Spleen (tissue), 11 donors: ENCODE results near the gene ZNF804A. TPM values are rescaled to one million over a fixed set of nuclear protein-coding genes. Genes with fewer than 3 reads are reported as not detected.

Source experiments
- DNase-seq: peaks from one replicate; pipeline ENCODE4 v3.0.0-alpha.2; 2020
- H3K27ac ChIP-seq, 8 donors: fragments of 200-600 bp; sonication (generic) in 7 of 8; 1 replicate in 4 of 8; 2 replicates in 4 of 8; pipeline versions ENCODE4 v1.5.0 to v1.8.0; 2016 to 2021; ENCODE audit warnings: inconsistent platforms in 4 of 8, mild to moderate bottlenecking in 4 of 8, moderate library complexity in 1 of 8
- H3K27me3 ChIP-seq, 7 donors: fragments of 200-600 bp; sonication (generic) in 6 of 7; replicated peaks in 1 of 7; 1 replicate in 4 of 7; 2 replicates in 3 of 7; pipeline versions ENCODE4 v1.5.0 to v1.8.0; 2016 to 2021; ENCODE audit warnings: inconsistent platforms in 3 of 7, mild to moderate bottlenecking in 1 of 7
- H3K36me3 ChIP-seq, 6 donors: fragments of 200-600 bp; sonication (generic) in 5 of 6; 1 replicate in 4 of 6; 2 replicates in 2 of 6; pipeline versions ENCODE4 v1.5.0 to v1.8.0; 2016 to 2021; ENCODE audit warnings: inconsistent platforms in 2 of 6
- H3K4me1 ChIP-seq, 6 donors: fragments of 200-600 bp; sonication (generic) in 5 of 6; 1 replicate in 3 of 6; 2 replicates in 3 of 6; pipeline versions ENCODE4 v1.5.0 to v1.8.0; 2016 to 2021; ENCODE audit warnings: inconsistent platforms in 3 of 6
- H3K4me3 ChIP-seq, 8 donors: fragments of 200-600 bp; sonication (generic) in 7 of 8; 1 replicate in 4 of 8; 2 replicates in 4 of 8; pipeline versions ENCODE4 v1.5.0 to v1.8.0; 2016 to 2021; ENCODE audit warnings: inconsistent platforms in 4 of 8, mild to moderate bottlenecking in 4 of 8, moderate library complexity in 2 of 8
- H3K9me3 ChIP-seq, 8 donors: fragments of 200-600 bp; sonication (generic) in 7 of 8; 1 replicate in 4 of 8; 2 replicates in 4 of 8; pipeline versions ENCODE4 v1.5.0 to v1.8.0; 2016 to 2021; ENCODE audit warnings: inconsistent platforms in 4 of 8
- CTCF ChIP-seq, 11 experiments: fragments of 200-600 bp in 7 of 11; fragments of 450-650 bp in 4 of 11; sonication (generic) in 4 of 11; IDR thresholded peaks in 8 of 11; conservative IDR thresholded peaks in 3 of 11; 1 replicate in 7 of 11; 2 replicates in 4 of 11; pipeline versions ENCODE4 v1.4.0 to v1.8.0; 2016 to 2021; ENCODE audit warnings: antibody characterized with exemption in 11 of 11, inconsistent platforms in 4 of 11, mild to moderate bottlenecking in 1 of 11
- POLR2A ChIP-seq, 3 donors: fragments of 450-650 bp; IDR thresholded peaks; one replicate each; pipeline ENCODE4 v1.5.1; 2017; ENCODE audit warnings: antibody characterized with exemption in 3 of 3, mild to moderate bottlenecking in 1 of 3
- POLR2AphosphoS5 ChIP-seq, 3 donors: sonication (generic); formaldehyde crosslinking; IDR thresholded peaks; one replicate each; pipeline ENCODE4 v1.5.1; 2017; ENCODE audit warnings: antibody characterized with exemption in 3 of 3
- WGBS, 5 donors: extraction: QIAGEN DNeasy Blood & Tissue Kit in 3 of 5; methylation state at CpG; one replicate each; pipeline versions ENCODE4 v1.1.5 to v1.1.7; 2013 to 2018; 5-methylcytosine and 5-hydroxymethylcytosine counted together
- intact Hi-C: fragments of 100-400 bp; cut with DNase I; formaldehyde crosslinking; loops from one replicate; pipeline ENCODE4 v1.15.0; 2023; ENCODE audit warnings: low total_unique reads
- polyA plus RNA-seq, 3 donors: library from polyadenylated mRNA; stranded (reverse); fragments of 200-250 nt; gene quantifications; one replicate each; pipeline ENCODE4 v1.2.1, GENCODE V29; 2013
- total RNA-seq, 7 donors: library from RNA; depleted of rRNA in 3 of 7; stranded (reverse); fragments of >200 nt in 3 of 7; fragmentation: NEBNext Ultra II Directional in 4 of 7; extraction: Animal tissue kit (Norgen Biotek cat#: 25700) in 4 of 7; gene quantifications; one replicate each; pipeline versions ENCODE4 v1.1.0 to v1.2.1, GENCODE V29; 2016 to 2021
- donor health status: healthy with polysubstance abuse.
- donor health status: DM: no; HTN: no; CAD: no; lungs with moderate emphysema.
- donor health status: DM: no; HTN: no; CAD: no.
- donor health status: Bipolar disorder and iron deficiency.
- donor health status: healthy.
- donor health status: DM: no; HTN: no; CAD: no.
- donor health status: DM: yes; HTN: yes; CAD: no.

The ZNF804A gene
- total and polyA plus RNA-seq, 10 donors = 0.21 to 1.8 (median 0.41) TPM

GRCh38 chr2:184677171-184677570 lies 78.8 kb downstream of the ZNF804A start:
- Histone ChIP-seq H3K4me1 (no peaks in the 10 kb centered on the region), H3K4me3 (no peak overlapping the region), H3K27me3 (no peaks in the 10 kb centered on the region), H3K9me3 (peaks cover 0 to 12% (median 0%) of the 10 kb centered on the region in 8 donors), H3K36me3 (no peaks in the 10 kb centered on the region), H3K27ac (no peak overlapping the region)
- intact Hi-C loops = no loop called here
- 69 to 93% (median 83%) methylated on average over 2 of the region's 2 CpGs for WGBS, 5 donors
- TF ChIP-seq CTCF (IDR thresholded peaks at IDR 0.05 in 8 of 11, conservative IDR thresholded peaks at IDR 0.05 in 3 of 11) (no peak), POLR2AphosphoS5 (IDR thresholded peaks at IDR 0.05) (no peak), POLR2A (IDR thresholded peaks at IDR 0.05) (no peak)
- DNase-seq = no peak

- TF ChIP-seq POLR2A (IDR thresholded peaks at IDR 0.05) (no peak), POLR2AphosphoS5 (IDR thresholded peaks at IDR 0.05) (no peak), CTCF (IDR thresholded peaks at IDR 0.05 in 8 of 11, conservative IDR thresholded peaks at IDR 0.05 in 3 of 11) (no peak)
These were observed 81.1 kb downstream of the ZNF804A start for GRCh38 chr2:184679219-184680018.

GRCh38 chr2:184680825-184681224 lies 82.5 kb downstream of the ZNF804A start:
- no peaks in the 10 kb centered on the region for H3K4me1 ChIP-seq
- no peak overlapping the region for H3K27ac ChIP-seq
- no peaks in the 10 kb centered on the region for H3K27me3 ChIP-seq
- TF ChIP-seq POLR2AphosphoS5 (IDR thresholded peaks at IDR 0.05) (no peak), CTCF (IDR thresholded peaks at IDR 0.05 in 8 of 11, conservative IDR thresholded peaks at IDR 0.05 in 3 of 11) (no peak), POLR2A (IDR thresholded peaks at IDR 0.05) (no peak)
- H3K36me3 ChIP-seq = no peaks in the 10 kb centered on the region
- intact Hi-C loops = no loop called here
- WGBS, 5 donors = 89 to 100% (median 97%) methylated on average over 2 of the region's 2 CpGs; no CpG with 5 or more reads in 1 of the 5 donors
- H3K4me3 ChIP-seq = no peak overlapping the region
- DNase-seq = no peak
- peaks cover 0 to 12% (median 0%) of the 10 kb centered on the region in 8 donors for H3K9me3 ChIP-seq

More at GRCh38 chr2:184679219-184680018, 81.1 kb downstream of the ZNF804A start:
- H3K27ac ChIP-seq = no peak overlapping the region
- no peak for DNase-seq
- peaks cover 0 to 12% (median 0%) of the 10 kb centered on the region in 8 donors for H3K9me3 ChIP-seq
- no peaks in the 10 kb centered on the region for H3K4me1 ChIP-seq
- no peaks in the 10 kb centered on the region for H3K36me3 ChIP-seq
- intact Hi-C loops = no loop called here
- 92 to 98% (median 97%) methylated on average over 5 to 7 of the region's 7 CpGs for WGBS, 5 donors
- H3K27me3 ChIP-seq = no peaks in the 10 kb centered on the region
- H3K4me3 ChIP-seq = no peak overlapping the region

GRCh38 chr2:184681642-184682321 lies 83.5 kb downstream of the ZNF804A start:
- Histone ChIP-seq H3K9me3 (peaks cover 0 to 12% (median 0%) of the 10 kb centered on the region in 8 donors), H3K27me3 (no peaks in the 10 kb centered on the region), H3K36me3 (no peaks in the 10 kb centered on the region), H3K27ac (no peak overlapping the region), H3K4me3 (no peak overlapping the region), H3K4me1 (no peaks in the 10 kb centered on the region)
- 75 to 89% (median 83%) methylated on average over 4 to 10 of the region's 10 CpGs for WGBS, 5 donors
- intact Hi-C loops = no loop called here
- no peak for TF ChIP-seq POLR2A (IDR thresholded peaks at IDR 0.05)
- no peak for TF ChIP-seq POLR2AphosphoS5 (IDR thresholded peaks at IDR 0.05)
- no peak for TF ChIP-seq CTCF (IDR thresholded peaks at IDR 0.05 in 8 of 11, conservative IDR thresholded peaks at IDR 0.05 in 3 of 11)
- no peak for DNase-seq
